SKM-1 treated with dmso at 0.1 percent for 144 hours (cell line): Measurements from ENCODE around the gene EIF1AD.

Source experiments
- DNase-seq: peaks from one replicate; lab custom pipeline; 2025; ENCODE audit not compliant: unreplicated experiment; lab: John Stamatoyannopoulos, UW

Gene EIF1AD

GRCh38 chr11:66006134-66006890 is 4.4 kb upstream of the EIF1AD start:
- DNase-seq: no peak

GRCh38 chr11:66004186-66004585 is 2.2 kb upstream of the EIF1AD start:
- DNase-seq: no peak

- DNase-seq: no peak
Observed at GRCh38 chr11:66003291-66003690, 1.3 kb upstream of the EIF1AD start.

- peak; percentile 59 for DNase-seq
Observed at GRCh38 chr11:66002648-66003225, 780 bp upstream of the EIF1AD start.

- DNase-seq: no peak
Observed at GRCh38 chr11:65997286-65997685, 4.7 kb downstream of the EIF1AD start.

DNA sequence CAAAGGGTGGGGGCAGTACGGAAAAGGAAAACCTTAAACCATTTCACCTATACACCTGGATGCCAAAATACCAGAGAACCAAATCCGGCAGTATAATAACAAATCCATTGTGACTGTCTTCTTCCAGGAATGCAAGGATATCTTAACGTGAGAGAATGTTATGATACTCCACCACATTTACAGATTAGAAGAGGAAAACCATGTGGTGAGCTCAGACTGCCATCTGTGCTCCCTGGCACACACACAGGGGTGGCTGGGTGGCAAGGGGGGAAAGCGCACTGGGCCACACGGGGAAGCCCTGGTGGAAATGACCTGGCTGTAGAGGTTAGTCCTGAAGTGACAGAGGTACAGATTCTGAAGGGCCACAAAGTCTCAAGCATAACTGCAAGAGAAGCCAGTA is 9.9 kb downstream of the EIF1AD start:
- no peak for DNase-seq

DNA sequence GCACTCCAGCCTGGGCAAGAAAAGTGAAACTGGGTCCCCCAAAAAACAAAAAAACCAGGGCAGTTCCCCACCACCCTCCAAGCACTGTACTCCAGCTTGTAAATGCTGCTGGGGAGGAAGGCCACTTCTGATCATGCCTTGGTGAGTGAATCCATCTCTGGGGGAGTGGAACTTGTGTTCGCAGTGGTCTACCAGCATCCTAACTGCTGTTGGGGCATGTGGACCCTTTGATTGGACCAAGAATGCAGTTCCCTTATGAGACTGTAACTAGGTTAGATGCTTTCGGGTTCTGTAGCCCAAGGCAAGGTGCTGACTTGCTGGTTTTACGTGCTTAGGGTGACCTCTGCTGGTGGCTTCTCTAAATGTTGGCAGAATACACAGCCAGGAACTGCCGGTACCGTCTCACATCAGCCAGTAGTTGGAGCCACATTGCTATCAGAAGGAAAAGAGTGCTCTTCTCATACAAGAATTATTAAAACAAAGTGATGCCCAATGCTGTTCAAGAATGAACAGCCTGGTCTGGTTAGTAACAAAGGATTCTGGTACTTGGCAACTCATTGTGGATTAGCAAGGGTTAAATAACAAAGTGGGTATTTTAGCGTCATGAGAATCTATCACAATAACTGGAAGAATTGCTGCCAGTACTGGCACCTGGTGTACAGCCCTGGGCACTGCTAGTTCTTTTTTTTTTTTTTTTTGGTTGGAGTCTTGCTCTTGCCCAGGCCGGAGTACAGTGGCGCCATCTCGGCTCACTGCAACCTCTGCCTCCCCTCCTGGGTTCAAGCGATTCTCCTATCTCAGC is 13.0 kb downstream of the EIF1AD start:
- peak; percentile 96 for DNase-seq

- DNase-seq: no peak
Observed at GRCh38 chr11:65987336-65987735, 14.6 kb downstream of the EIF1AD start.

DNA sequence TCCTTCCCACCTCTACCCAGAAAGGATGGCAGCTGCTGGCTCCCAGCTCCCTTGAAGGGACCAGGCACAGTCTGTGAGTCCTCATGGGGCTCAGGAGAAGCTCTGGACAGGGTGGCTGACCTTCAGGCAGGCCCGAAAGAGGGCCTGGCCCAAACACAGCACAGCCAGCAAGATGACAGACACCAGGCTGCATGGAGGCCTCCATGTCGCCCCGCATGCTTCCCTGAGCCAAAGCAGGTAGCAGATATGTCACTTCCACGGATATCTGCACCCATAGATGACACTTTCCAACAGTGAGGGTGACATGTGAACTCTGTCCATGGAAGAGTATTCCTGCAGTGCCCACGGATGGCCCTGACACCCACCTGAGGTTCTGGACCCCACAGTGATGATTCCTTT is 18.4 kb downstream of the EIF1AD start:
- no peak for DNase-seq

- DNase-seq: no peak
Observed at GRCh38 chr11:65982824-65983588, 19.0 kb downstream of the EIF1AD start.

GRCh38 chr11:65981972-65982823 is 19.8 kb downstream of the EIF1AD start:
- DNase-seq: no peak

- DNase-seq: no peak
Observed at GRCh38 chr11:65981101-65981740, 20.7 kb downstream of the EIF1AD start.

DNA sequence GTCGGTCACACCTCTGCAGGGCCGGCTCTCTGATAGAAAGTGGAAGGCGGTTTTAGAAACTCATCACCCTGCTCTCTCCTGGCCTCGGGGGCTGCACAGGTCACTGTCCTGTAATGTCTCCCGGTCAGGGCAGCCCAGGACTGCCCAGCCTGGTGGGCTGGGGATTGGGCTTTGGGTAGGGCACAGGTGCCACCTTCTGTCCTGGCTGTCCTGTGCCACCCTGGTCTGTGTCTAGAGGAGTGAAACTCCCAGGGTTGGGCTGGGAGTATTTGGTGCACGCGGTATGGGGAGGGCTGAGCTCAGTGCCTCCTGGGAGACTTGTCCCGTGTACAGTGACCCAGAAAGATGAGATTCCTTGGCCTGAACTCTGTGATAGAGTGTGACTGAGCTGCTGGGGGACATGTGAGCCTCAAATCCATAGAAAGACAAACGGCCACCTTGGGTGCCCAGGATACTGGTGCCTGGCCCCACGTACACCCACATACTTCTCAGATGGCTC is 22.6 kb downstream of the EIF1AD start:
- DNase-seq: no peak

DNA sequence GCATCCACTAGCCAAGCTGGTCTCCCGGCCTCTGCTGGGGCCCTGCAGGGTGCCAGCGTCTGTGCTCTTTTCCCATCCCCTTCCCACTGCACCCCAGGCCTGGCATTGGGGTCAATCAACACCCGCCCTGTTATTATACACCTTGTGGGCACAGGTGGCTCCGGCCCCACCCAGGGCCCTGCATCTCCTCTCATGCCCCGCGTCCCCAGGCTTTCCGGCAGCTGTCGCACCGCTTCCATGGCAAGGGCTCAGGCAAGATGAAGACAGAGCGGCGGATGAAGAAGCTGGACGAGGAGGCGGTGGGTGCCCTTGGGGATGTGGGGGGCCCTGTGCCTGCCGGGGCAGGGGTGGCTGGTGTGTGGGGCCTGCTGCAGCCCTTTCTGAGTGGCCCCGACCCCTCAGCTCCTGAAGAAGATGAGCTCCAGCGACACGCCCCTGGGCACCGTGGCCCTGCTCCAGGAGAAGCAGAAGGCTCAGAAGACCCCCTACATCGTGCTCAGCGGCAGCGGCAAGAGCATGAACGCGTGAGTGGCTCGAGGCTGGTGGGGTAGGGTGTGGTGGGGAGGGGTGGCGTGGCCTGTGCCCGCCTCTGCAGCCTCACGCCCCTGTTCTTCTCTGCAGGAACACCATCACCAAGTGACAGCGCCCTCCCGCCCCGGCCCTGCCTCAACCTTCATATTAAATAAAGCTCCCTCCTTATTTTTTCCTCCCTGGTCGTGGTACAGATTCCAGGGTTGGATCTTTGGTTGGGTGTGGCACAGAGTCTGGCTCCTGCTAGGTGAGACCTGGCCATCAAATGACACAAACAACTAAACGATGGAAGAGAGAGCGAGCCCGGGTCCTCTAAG is 23.3 kb downstream of the EIF1AD start:
- no peak for DNase-seq

GRCh38 chr11:65977621-65978390 is 24.2 kb downstream of the EIF1AD start:
- no peak for DNase-seq

DNA sequence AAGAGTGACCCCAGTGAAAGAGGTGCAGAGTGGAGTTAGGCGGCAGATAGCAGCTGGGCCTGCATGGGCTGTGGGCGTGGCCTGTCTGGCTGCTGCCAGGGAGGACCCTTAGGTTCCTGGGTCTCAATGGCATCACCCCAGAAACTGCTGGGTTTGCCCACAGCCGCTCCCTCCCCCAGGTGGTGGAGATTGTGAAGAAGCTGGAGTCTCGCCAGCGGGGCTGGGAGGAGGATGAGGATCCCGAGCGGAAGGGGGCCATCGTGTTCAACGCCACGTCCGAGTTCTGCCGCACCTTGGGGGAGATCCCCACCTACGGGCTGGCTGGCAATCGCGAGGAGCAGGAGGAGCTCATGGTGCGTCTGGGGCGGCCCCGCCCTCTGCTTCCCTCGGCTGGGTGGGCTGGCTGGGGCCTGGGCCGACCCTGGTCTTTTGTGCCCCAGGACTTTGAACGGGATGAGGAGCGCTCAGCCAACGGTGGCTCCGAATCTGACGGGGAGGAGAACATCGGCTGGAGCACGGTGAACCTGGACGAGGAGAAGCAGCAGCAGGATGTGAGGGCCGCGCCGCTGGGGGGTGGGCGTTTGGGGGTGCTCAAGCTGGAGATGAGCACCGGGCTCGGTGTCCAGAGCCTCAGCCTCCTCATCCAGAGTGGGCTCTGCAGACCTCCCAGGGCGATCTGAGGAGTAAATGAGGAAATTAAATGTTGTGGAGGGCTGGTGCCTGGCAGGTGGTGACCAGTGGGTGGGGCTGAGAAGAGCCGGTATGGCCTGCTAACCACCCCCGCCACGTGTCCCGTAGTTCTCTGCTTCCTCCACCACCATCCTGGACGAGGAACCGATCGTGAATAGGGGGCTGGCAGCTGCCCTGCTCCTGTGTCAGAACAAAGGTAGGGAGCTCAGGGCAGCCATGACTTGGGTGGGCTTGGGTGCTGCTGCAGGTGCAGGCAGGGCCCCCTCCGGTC is 25.5 kb downstream of the EIF1AD start:
- no peak for DNase-seq

GRCh38 chr11:65975771-65976170 is 26.2 kb downstream of the EIF1AD start:
- DNase-seq: no peak
